Epithelial cell of proximal tubule (primary cell): ENCODE data around the gene CXCL12. TPM values are rescaled to one million over a fixed set of nuclear protein-coding genes. Genes with fewer than 3 reads are reported as not detected.

Experiments
- DNase-seq: peaks from one replicate; pipeline ENCODE4 v3.0.0-alpha.2; 2011; ENCODE audit warnings: low read depth
- H3K4me3 ChIP-seq: 2 replicates; pipeline ENCODE4 v1.5.1; 2011; ENCODE audit warnings: low read depth, mild to moderate bottlenecking, low read length
- total RNA-seq: library from RNA; depleted of rRNA; stranded (reverse); fragments of >200 nt; gene quantifications from 2 replicates; pipeline ENCODE4 v1.2.3, GENCODE V29; 2015
- TF ChIP-seq, protein P1 (sequence below): conservative IDR thresholded peaks from 2 replicates; pipeline ENCODE4 v1.5.1; 2012; ENCODE audit warnings: low read depth, mild to moderate bottlenecking, low read length

The CXCL12 gene
- total RNA-seq, 1 donor from 2014 or later, result 0.46 TPM

DNA sequence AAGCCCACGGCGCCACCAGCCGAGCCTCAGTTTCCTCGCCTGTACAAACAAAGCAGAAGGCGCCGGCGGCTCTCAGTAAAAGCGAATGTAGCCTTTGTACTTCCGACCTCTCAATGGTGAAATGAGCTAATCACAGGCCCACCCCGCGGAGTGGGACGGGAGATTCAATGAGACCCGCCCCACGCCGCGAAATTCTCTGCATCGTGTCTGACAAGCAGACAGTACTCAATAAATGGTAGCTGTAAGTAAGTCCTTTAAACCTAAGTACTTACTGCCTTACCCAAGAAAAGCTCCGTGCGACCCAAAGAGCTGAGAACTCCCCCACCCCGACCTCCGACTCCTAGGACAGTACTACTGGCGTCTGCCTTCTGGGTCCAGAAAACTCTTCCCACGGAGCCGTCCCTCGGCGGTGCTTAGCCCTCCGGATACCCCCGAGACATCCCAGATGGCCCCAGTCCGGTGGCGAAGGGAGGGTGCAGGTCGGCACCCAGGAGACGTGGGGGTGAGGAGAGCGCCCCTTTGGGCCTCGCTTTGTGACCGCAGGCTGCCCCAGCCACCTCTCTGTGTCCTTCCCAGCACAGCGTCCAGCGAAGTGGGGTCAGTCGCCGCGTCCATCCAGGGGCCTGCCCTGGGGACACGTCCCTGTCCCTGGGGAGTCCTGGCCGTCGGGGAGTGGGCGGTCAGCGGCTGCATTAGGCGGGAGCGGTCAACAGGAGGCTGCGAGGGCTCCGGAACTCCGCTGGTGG is 972 bp upstream of the CXCL12 start:
- TF ChIP-seq, protein P1, sequence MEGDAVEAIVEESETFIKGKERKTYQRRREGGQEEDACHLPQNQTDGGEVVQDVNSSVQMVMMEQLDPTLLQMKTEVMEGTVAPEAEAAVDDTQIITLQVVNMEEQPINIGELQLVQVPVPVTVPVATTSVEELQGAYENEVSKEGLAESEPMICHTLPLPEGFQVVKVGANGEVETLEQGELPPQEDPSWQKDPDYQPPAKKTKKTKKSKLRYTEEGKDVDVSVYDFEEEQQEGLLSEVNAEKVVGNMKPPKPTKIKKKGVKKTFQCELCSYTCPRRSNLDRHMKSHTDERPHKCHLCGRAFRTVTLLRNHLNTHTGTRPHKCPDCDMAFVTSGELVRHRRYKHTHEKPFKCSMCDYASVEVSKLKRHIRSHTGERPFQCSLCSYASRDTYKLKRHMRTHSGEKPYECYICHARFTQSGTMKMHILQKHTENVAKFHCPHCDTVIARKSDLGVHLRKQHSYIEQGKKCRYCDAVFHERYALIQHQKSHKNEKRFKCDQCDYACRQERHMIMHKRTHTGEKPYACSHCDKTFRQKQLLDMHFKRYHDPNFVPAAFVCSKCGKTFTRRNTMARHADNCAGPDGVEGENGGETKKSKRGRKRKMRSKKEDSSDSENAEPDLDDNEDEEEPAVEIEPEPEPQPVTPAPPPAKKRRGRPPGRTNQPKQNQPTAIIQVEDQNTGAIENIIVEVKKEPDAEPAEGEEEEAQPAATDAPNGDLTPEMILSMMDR, result no peak
- no peak overlapping the region for H3K4me3 ChIP-seq
- no peak for DNase-seq

DNA sequence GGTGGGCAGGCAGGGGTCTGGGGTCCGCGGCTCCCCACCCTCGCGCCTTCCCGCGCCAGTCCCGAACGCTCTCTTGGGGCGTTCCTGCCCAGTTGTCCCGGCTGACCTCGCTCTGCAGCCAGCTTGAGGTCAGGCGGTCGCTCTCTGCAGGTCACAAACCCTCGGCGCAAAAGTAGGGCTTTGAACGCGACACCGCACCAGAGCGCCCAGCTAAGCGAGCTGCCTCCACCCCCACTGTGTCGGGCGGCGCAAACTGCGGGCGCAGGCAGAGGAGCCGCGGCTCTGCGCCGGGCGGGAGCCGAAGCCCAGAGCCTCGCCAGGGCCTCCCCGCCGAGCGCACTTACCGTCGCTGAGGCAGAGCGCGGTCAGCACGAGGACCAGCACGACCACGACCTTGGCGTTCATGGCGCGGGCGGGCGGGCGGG is 284 bp downstream of the CXCL12 start:
- TF ChIP-seq, protein P1, result no peak
- H3K4me3 ChIP-seq, result no peak overlapping the region
- no peak for DNase-seq

DNA sequence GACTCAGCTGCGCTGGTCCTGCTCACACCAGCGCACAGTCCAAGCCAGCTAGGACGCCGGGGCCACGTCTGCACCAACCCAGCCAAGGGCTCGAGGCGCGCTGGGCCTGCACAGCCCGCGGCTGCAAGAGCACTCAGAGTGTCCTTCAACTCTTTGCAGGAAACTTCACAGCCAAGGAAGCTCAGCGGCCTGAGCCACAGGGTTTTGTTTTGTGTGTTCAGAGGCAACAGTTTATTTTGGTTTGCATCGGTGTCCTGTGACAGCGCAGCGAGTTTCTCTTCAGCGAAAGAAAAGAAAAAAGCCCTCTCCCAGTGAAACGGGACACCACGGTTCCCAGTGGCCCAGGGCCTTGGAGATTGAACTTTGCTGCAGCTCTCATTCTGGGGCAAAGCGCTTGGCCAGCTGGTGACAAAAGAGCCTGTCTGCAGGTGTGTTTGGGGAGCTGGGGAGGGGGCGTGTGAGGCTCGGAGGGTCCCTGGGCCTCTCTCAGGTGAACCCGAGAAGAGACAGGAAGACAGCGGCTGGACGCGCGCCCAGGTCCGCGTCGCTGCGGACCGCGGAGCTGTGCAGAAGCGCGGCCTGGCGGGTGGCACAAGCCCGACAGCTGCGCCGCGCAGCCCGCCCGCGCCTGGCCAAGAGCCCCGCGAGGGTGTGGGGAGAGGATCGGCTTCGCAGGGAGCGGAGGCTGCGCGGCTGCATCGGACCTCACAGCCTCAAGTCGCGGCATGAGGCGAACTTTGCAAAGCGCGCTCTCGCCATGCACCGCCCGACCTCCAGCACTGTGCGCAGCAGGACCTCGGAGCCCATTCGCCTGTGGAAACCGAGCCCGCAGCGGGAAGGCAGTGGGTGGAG is 922 bp downstream of the CXCL12 start:
- DNase-seq, result no peak
- TF ChIP-seq, protein P1, result no peak
- no peak overlapping the region for H3K4me3 ChIP-seq

DNA sequence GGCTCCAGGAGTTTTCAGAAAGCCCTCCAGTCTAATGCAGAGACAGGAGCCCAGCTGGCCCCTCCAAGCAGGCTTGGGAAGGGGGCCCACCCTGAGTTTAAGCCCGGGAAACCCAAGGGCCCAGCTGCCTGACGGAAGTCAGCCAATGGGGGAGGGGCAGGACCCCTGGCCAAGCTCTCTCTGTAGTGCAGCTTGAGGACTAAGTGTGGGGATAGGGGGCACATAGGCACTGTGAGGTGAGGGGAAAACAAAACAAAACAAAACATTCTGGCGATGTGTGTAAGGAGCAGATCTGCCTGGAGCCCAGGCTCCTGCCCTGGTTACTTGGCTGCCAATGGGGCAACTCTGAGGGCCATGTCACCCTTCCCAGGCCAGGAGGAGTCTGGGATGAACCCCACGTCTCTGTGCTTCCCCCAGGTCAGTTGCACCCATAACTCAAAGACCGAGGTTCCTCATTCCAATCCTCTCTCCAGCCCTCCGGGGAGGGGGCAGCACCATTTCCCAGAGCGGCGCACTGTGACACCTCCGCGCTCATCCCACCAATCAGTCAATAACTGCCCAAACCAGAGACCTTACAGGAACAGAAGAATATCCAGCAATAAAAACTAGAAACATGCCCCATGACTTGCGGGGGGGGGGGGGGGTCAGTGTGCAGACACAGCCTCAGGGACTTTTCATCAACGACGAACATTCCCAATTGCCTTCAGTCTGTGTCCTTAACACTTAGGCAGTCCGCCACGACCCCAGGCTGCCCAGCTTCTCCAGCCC is 1.7 kb downstream of the CXCL12 start:
- no peak for DNase-seq
- no peak overlapping the region for H3K4me3 ChIP-seq
- TF ChIP-seq, protein P1, result no peak

DNA sequence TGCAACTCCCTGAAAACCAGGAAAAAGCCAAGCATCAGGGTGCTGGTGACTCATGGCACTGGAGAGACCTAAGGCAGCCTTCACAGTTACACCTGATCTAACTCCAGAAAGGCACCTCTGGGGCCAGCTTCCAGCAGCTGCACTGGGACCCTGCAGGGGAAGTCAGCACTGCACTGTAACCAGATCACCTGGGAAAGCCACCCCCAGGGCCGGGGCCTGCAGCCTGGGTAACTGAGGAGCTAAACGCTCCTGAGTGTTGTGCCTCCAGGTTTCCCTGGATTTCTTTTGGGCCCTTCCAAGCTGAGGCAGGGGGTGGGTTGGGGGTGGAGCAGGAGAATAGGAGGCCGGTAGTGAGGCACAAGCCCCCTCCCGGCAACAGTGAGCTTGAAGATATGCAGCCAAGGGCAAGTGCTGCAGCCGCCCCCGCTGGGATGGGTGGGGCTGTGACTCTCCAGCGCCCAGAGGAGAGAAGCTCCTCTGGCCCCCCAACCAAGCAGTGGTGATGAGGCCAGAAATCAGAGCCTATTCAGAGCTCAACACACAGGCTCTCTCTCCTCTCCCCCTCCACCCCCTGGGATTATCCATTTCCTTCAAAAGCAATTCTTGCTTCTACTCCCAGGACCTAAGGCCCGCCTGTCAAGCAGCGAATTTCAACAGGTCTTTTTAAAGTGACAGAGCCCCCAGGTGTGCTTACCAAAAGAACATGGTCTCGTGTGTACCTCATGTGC is 2.6 kb downstream of the CXCL12 start:
- TF ChIP-seq, protein P1, result no peak
- no peak for DNase-seq
- no peak overlapping the region for H3K4me3 ChIP-seq
